Fibroblast of pulmonary artery (primary cell): ENCODE results near the gene DNAJC25.
A peak's percentile ranks its signal among the peaks of the same experiment; 100 is the strongest.

Source experiments
- DNase-seq: peaks from one replicate; pipeline ENCODE4 v3.0.0-alpha.2; 2010; ENCODE audit warnings: low read depth
- H3K4me3 ChIP-seq: replicated peaks from 2 replicates; pipeline ENCODE4 v1.5.1; 2011; ENCODE audit warnings: low read depth, mild to moderate bottlenecking, control low read depth, low read length, moderate library complexity
- CTCF ChIP-seq: IDR thresholded peaks from 2 replicates; pipeline ENCODE4 v1.5.1; 2011; ENCODE audit warnings: mild to moderate bottlenecking, control low read depth, low read length, inconsistent platforms; ENCODE audit errors: missing control alignments

Gene DNAJC25

GRCh38 chr9:111679199-111679598 lies 48.1 kb downstream of the DNAJC25 start:
- no peak for DNase-seq
- TF ChIP-seq CTCF = no peak
- H3K4me3 ChIP-seq = no peak overlapping the region

GRCh38 chr9:111683392-111683791 lies 52.3 kb downstream of the DNAJC25 start:
- no peak for TF ChIP-seq CTCF
- H3K4me3 ChIP-seq = no peak overlapping the region
- DNase-seq = no peak

GRCh38 chr9:111691672-111692329 lies 60.7 kb downstream of the DNAJC25 start:
- H3K4me3 ChIP-seq = no peak overlapping the region
- peak; percentile 68 for DNase-seq

GRCh38 chr9:111696796-111697195 lies 65.7 kb downstream of the DNAJC25 start:
- no peak for DNase-seq
- TF ChIP-seq CTCF = no peak
- H3K4me3 ChIP-seq = no peak overlapping the region

More at GRCh38 chr9:111691672-111692329, 60.7 kb downstream of the DNAJC25 start:
- peak; percentile 51 for TF ChIP-seq CTCF

GRCh38 chr9:111700776-111701175 lies 69.6 kb downstream of the DNAJC25 start:
- DNase-seq = peak; percentile 31
- H3K4me3 ChIP-seq = no peak overlapping the region
- no peak for TF ChIP-seq CTCF
